PC-3 (cell line): Measurements from ENCODE around the gene VAPA. TPM values are rescaled to one million over a fixed set of nuclear protein-coding genes. Genes with fewer than 3 reads are reported as not detected.

ENCODE experiments used
- ATAC-seq: fragments of 200-7000 bp; cut with Tn5 transposase; 2 replicates; pipeline ENCODE4 v1.9.1; 2020; ENCODE audit warnings: mild to moderate bottlenecking, moderate library complexity
- BruUV-seq: library from RNA; stranded (reverse); fragments of 400-500 nt; replicated peaks from 2 replicates; lab custom pipeline; 2021; lab: Mats Ljungman, UMichigan
- CTCF ChIA-PET: fragments of 300-600 bp; sonication (Branson Sonifier 250); formaldehyde crosslinking; loops from one replicate; lab custom pipeline; 2022; ENCODE audit warnings: antibody characterized with exemption; lab: Charles Lee
- POLR2A ChIA-PET: fragments of 300-600 bp; sonication (Branson Sonifier 250); formaldehyde crosslinking; loops from one replicate; lab custom pipeline; 2022; ENCODE audit warnings: antibody characterized with exemption; ENCODE audit not compliant: unreplicated experiment; lab: Charles Lee
- DNase-seq: peaks from one replicate; pipeline ENCODE4 v3.0.0-alpha.2; 2015
- H2AFZ ChIP-seq: fragments of 300-600 bp; sonication (generic); 2 replicates; pipeline ENCODE4 v1.6.0; 2016; ENCODE audit warnings: antibody characterized with exemption, low read length
- H3F3A ChIP-seq: fragments of 300-600 bp; sonication (generic); one replicate; pipeline ENCODE4 v1.6.0; 2017; ENCODE audit warnings: antibody characterized with exemption, low read length, control low read depth, mild to moderate bottlenecking; ENCODE audit not compliant: unreplicated experiment
- H3K27ac ChIP-seq: fragments of 300-600 bp; sonication (generic); 2 replicates; pipeline ENCODE4 v1.5.1; 2016; ENCODE audit warnings: mild to moderate bottlenecking, low read length
- H3K27me3 ChIP-seq: fragments of 300-600 bp; sonication (generic); 2 replicates; pipeline ENCODE4 v1.6.1; 2016; ENCODE audit warnings: low read length, mixed read lengths
- H3K36me3 ChIP-seq: fragments of 300-600 bp; sonication (generic); 2 replicates; pipeline ENCODE4 v1.6.1; 2016; ENCODE audit warnings: low read depth, mixed run types, low read length, mixed read lengths
- H3K4me1 ChIP-seq: fragments of 300-600 bp; sonication (generic); 2 replicates; pipeline ENCODE4 v1.5.1; 2016; ENCODE audit warnings: low read length; ENCODE audit not compliant: insufficient read depth
- H3K4me2 ChIP-seq: fragments of 300-600 bp; sonication (generic); 2 replicates; pipeline ENCODE4 v1.6.0; 2016; ENCODE audit warnings: low read length
- H3K4me3 ChIP-seq: fragments of 300-600 bp; sonication (generic); 2 replicates; pipeline ENCODE4 v1.5.1; 2016; ENCODE audit warnings: mild to moderate bottlenecking, low read length, mixed read lengths
- H3K79me2 ChIP-seq: fragments of 300-600 bp; sonication (generic); 2 replicates; pipeline ENCODE4 v1.6.1; 2017; ENCODE audit warnings: low read length, mixed read lengths
- H3K9ac ChIP-seq: fragments of 300-600 bp; sonication (generic); 2 replicates; pipeline ENCODE4 v1.6.0; 2016; ENCODE audit warnings: mild to moderate bottlenecking, low read length
- H3K9me2 ChIP-seq: fragments of 300-600 bp; sonication (generic); replicated peaks from 2 replicates; pipeline ENCODE4 v1.6.1; 2016; ENCODE audit warnings: mixed run types, low read length, mixed read lengths
- H3K9me3 ChIP-seq: fragments of 300-600 bp; sonication (generic); 2 replicates; pipeline ENCODE4 v1.6.1; 2016; ENCODE audit warnings: low read length, mixed read lengths
- H4K20me1 ChIP-seq: fragments of 300-600 bp; sonication (generic); 2 replicates; pipeline ENCODE4 v1.6.1; 2016; ENCODE audit warnings: low read length, mixed read lengths
- EZH2 ChIP-seq: fragments of 300-600 bp; sonication (generic); IDR thresholded peaks from one replicate; pipeline ENCODE4 v1.6.1; 2017; ENCODE audit warnings: antibody characterized with exemption, mild to moderate bottlenecking, low read length; ENCODE audit not compliant: unreplicated experiment
- EZH2phosphoT487 ChIP-seq: fragments of 300-600 bp; sonication (generic); IDR thresholded peaks from 2 replicates; pipeline ENCODE4 v1.6.1; 2018; ENCODE audit warnings: mild to moderate bottlenecking, antibody characterized with exemption, low read length, borderline replicate concordance
- intact Hi-C: fragments of 100-400 bp; cut with micrococcal nuclease; formaldehyde crosslinking; loops from 2 replicates; pipeline ENCODE4 v1.9.0; 2023
- total RNA-seq: library from RNA; depleted of rRNA; stranded (reverse); fragments of >200 nt; gene quantifications from 2 replicates; pipeline ENCODE4 v1.2.3, GENCODE V29; 2014
- TF ChIP-seq, protein P1 (sequence below): fragments of 300-600 bp; sonication (generic); conservative IDR thresholded peaks from 2 replicates; pipeline ENCODE4 v1.5.1; 2017; ENCODE audit warnings: antibody characterized with exemption, low read depth, mild to moderate bottlenecking, low read length

The VAPA gene
- total RNA-seq, 1 experiment from 2014 or later = 281 TPM

DNA sequence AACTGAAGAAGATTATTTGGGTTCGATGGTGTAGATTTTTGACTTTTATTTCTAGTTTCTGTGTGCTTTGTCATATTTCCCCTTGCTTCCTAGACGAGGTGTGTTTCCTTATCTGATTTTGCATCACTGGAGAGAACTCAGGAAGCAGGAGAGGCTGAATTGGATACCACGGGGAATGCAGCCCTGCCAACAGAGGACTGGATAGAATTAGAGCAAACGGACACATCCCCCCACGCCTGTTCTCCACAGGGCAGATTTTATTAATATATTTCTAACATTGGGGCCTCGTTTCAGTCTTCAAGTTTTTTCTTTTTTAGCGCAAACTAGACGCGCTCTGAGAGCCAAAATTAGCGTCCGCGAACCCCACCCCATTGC is 678 bp upstream of the VAPA start:
- no peaks in the 10 kb centered on the region for H3K27me3 ChIP-seq
- H3F3A ChIP-seq = no peaks in the 10 kb centered on the region
- TF ChIP-seq EZH2phosphoT487 (no peak), EZH2 (no peak)
- TF ChIP-seq, protein P1, sequence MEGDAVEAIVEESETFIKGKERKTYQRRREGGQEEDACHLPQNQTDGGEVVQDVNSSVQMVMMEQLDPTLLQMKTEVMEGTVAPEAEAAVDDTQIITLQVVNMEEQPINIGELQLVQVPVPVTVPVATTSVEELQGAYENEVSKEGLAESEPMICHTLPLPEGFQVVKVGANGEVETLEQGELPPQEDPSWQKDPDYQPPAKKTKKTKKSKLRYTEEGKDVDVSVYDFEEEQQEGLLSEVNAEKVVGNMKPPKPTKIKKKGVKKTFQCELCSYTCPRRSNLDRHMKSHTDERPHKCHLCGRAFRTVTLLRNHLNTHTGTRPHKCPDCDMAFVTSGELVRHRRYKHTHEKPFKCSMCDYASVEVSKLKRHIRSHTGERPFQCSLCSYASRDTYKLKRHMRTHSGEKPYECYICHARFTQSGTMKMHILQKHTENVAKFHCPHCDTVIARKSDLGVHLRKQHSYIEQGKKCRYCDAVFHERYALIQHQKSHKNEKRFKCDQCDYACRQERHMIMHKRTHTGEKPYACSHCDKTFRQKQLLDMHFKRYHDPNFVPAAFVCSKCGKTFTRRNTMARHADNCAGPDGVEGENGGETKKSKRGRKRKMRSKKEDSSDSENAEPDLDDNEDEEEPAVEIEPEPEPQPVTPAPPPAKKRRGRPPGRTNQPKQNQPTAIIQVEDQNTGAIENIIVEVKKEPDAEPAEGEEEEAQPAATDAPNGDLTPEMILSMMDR = no peak
- TSS peak; percentile 66 for BruUV-seq
- H3K79me2 ChIP-seq = peaks cover 40% of the 10 kb centered on the region
- H3K4me1 ChIP-seq = peaks cover 28% of the 10 kb centered on the region
- intact Hi-C loops = loop anchor here (2.0 to 10.0 kb wide), 4 partner anchors 88 to 338 kb away; partner anchors contain the start of gene PPP4R1
- H3K36me3 ChIP-seq = no peaks in the 10 kb centered on the region
- CTCF ChIA-PET = interaction anchor here (0.6 to 0.9 kb wide), 2 partner anchors 337 to 374 kb away, joined by 3 read pairs; no protein-coding TSS in a partner anchor
- H3K9me2 ChIP-seq = no peaks in the 10 kb centered on the region
- POLR2A ChIA-PET = interaction anchor here (0.5 to 0.6 kb wide), 3 partner anchors 33 to 843 kb away, joined by 3 to 4 read pairs (median 3); no protein-coding TSS in a partner anchor
- H3K4me3 ChIP-seq = peak overlapping the region; percentile 77
- peak overlapping the region; percentile 97 for H3K9ac ChIP-seq
- no peaks in the 10 kb centered on the region for H3K9me3 ChIP-seq
- DNase-seq = no peak
- H2AFZ ChIP-seq = peak overlapping the region; percentile 81
- peak overlapping the region; percentile 85 for H3K4me2 ChIP-seq
- ATAC-seq = peak; percentile 12
- H4K20me1 ChIP-seq = peaks cover 32% of the 10 kb centered on the region
- H3K27ac ChIP-seq = no peak overlapping the region

DNA sequence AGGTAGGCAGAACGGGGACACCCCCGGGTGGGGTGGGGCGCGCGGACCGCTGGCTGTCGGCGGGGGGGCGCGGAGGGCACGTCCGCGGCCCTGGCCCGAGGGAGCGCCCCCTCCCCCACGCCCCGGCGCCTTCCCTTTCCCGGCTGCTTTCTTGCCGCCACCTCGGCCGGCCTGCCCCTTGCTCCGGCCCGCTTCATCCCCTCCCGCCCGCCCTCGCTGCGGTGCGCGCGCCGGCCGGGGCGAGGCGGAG is 443 bp downstream of the VAPA start:
- no peaks in the 10 kb centered on the region for H3K9me3 ChIP-seq
- ChIA-PET CTCF (no interaction called here), POLR2A (interaction anchor here (0.5 kb wide), 1 partner anchor 613 kb away, joined by 6 read pairs; no protein-coding TSS in a partner anchor)
- H3K36me3 ChIP-seq = no peaks in the 10 kb centered on the region
- H3K4me1 ChIP-seq = peaks cover 35% of the 10 kb centered on the region
- TF ChIP-seq EZH2phosphoT487 = no peak
- no peaks in the 10 kb centered on the region for H3F3A ChIP-seq
- no peak; the same call in 1 of the 2 replicates for ATAC-seq
- peak overlapping the region; percentile 97 for H3K9ac ChIP-seq
- H2AFZ ChIP-seq = peak overlapping the region; percentile 49
- H3K27ac ChIP-seq = peak overlapping the region; percentile 84
- H3K79me2 ChIP-seq = peaks cover 51% of the 10 kb centered on the region
- no peaks in the 10 kb centered on the region for H3K27me3 ChIP-seq
- peaks cover 43% of the 10 kb centered on the region for H4K20me1 ChIP-seq
- H3K4me3 ChIP-seq = peak overlapping the region; percentile 77
- no peak for DNase-seq
- intact Hi-C loops = loop anchor here (2.0 to 10.0 kb wide), 4 partner anchors 102 to 339 kb away; partner anchors contain the start of gene PPP4R1
- peak overlapping the region; percentile 85 for H3K4me2 ChIP-seq
- BruUV-seq = no TSS peak
- H3K9me2 ChIP-seq = no peaks in the 10 kb centered on the region

DNA sequence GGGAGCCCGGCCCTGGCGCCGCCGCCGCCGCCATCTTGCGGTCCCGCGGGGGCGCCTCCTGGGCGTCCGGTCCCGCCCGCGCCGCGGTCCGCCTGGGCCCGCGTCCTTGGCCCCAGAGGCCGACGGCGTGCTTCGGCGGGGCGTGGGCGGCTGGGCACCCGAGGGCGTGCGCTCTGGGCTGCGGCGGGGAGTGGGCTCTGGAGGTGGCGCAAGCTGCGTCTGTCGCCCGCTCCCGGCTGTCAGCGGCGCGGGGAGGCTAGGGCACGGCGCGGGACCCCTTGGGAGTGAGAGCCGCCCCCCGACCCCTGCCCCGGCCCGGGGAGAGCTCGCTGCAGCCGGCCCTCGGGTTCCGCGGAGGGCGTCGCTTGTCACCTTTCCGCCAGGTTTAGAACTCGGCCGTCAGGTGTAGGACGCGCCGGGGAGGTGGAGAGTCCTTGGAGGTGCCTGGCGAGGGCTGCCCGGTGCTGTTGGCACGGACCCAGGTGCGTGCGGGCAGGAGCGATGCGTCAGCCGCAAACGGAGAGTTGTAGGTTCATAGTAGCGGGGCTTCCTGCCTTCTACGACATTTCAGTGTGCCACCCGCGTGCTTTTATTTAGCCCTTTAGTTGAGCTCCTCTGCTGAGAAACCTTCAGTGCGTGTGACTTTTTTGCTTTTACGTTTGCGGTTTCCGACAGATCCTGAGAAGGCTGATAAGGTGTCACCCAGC is 921 bp downstream of the VAPA start:
- CTCF ChIA-PET = no interaction called here

More for the DNA sequence above, 921 bp downstream of the VAPA start:
- DNase-seq (peak; percentile 91), ATAC-seq (peak; percentile 24)
- Histone ChIP-seq H3K36me3 (no peaks in the 10 kb centered on the region), H3K27me3 (no peaks in the 10 kb centered on the region), H3K79me2 (peaks cover 56% of the 10 kb centered on the region), H3K4me1 (peaks cover 35% of the 10 kb centered on the region), H3K27ac (peak overlapping the region; percentile 84), H3K9ac (peak overlapping the region; percentile 97), H3K4me2 (peak overlapping the region; percentile 87), H4K20me1 (peaks cover 48% of the 10 kb centered on the region), H3K9me2 (no peaks in the 10 kb centered on the region), H3K4me3 (peak overlapping the region; percentile 78), H2AFZ (no peak overlapping the region), H3K9me3 (no peaks in the 10 kb centered on the region), H3F3A (no peaks in the 10 kb centered on the region)
- BruUV-seq = no TSS peak
- TF ChIP-seq EZH2phosphoT487 (no peak), EZH2 (no peak)
- TF ChIP-seq, protein P1 = no peak
- POLR2A ChIA-PET = no interaction called here
- intact Hi-C loops = loop anchor here (2.0 to 10.0 kb wide), 6 partner anchors 38 to 340 kb away; partner anchors contain the start of gene PPP4R1
